Measurements from ENCODE around the gene NIPBL.

DNA sequence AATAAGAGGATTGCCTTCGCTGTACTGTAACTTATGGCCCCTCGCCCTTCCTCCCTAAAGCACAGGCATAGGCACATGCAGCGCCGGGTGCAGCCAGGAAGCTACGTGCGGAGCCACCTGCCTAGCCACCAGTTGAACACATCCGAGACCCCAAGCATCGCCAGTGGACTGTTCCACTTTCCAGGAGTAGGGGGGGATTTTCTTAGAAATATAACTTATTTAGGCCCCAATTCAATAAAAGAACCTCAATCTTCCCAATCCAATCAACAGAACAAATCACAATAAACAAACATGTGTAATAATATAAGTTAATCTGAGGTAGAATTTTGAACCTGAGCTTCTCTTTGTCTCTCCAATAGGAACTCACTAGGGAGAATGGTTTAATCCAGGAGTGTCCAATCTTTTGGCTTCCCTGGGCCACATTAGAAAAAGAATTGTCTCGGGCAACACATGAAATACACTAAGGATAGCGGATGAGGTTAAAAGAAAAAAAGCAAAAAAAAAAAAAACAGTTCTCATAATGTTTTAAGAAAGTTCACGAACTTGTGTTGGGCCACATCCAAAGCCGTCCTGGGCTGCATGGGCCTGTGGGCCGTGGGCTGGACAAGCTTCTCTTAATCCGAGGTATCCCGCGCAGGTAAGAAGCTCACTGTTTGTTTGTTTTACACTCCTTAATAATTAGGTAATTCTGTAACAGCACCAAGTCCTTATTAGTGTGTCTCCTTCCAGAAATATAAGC is 22.0 kb upstream of the NIPBL start:
- TF ChIP-seq RAD21 (IDR thresholded peaks at IDR 0.05; ENCODE audit: low read depth) (no peak), ZBTB7A (IDR thresholded peaks at IDR 0.05; ENCODE audit: low read depth) (no peak), YY1 (IDR thresholded peaks at IDR 0.05; ENCODE audit: low read depth) (no peak), EGR1 (IDR thresholded peaks at IDR 0.05) (no peak), FOXM1 (IDR thresholded peaks at IDR 0.05; ENCODE audit: borderline replicate concordance, low read depth) (no peak)
- TF ChIP-seq, protein P1, sequence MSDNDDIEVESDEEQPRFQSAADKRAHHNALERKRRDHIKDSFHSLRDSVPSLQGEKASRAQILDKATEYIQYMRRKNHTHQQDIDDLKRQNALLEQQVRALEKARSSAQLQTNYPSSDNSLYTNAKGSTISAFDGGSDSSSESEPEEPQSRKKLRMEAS (IDR thresholded peaks at IDR 0.05): no peak
